Measurements from ENCODE around the gene ASB12.
"Not testable (repeated sequence)": the region's sequence is repeated elsewhere in the genome, so short reads cannot be mapped to it uniquely, and the experiment has no call there.

ASB12 gene

GRCh38 chrX:64230123-64230970, at the start of gene ASB12:
ASB12 (minus strand) TSS chrX:64230607; CDS start chrX:64225650, 4,957 bp downstream.
- DNase-seq: no peak

GRCh38 chrX:64265265-64265664, 34.9 kb upstream of the ASB12 start:
- DNase-seq: no peak

- DNase-seq: no peak
Observed at GRCh38 chrX:64229154-64229553, 1.3 kb downstream of the ASB12 start.

- no peak for DNase-seq
Observed at GRCh38 chrX:64218023-64218422, 12.4 kb downstream of the ASB12 start.

- not testable (repeated sequence) for DNase-seq
Observed at GRCh38 chrX:64213989-64214388, 16.4 kb downstream of the ASB12 start.

- DNase-seq: no peak
Observed at GRCh38 chrX:64206556-64207162, 23.7 kb downstream of the ASB12 start.

GRCh38 chrX:64205735-64206501, 24.5 kb downstream of the ASB12 start:
- DNase-seq: peak; percentile 20

- DNase-seq: no peak
Observed at GRCh38 chrX:64205441-64205734, 25.0 kb downstream of the ASB12 start, which contains the start of gene AMER1. AMER1 (minus strand) TSS chrX:64205708; CDS start chrX:64193286, 12,422 bp downstream.

- DNase-seq: no peak
Observed at GRCh38 chrX:64204701-64205440, 25.5 kb downstream of the ASB12 start.

- no peak for DNase-seq
Observed at GRCh38 chrX:64204252-64204651, 26.2 kb downstream of the ASB12 start.

GRCh38 chrX:64202808-64203325, 27.5 kb downstream of the ASB12 start:
- DNase-seq: no peak

- no peak for DNase-seq
Observed at GRCh38 chrX:64198036-64198435, 32.4 kb downstream of the ASB12 start.

- no peak for DNase-seq
Observed at GRCh38 chrX:64196606-64197005, 33.8 kb downstream of the ASB12 start.

- no peak for DNase-seq
Observed at GRCh38 chrX:64195862-64196261, 34.5 kb downstream of the ASB12 start.

GRCh38 chrX:64192673-64193072, 37.7 kb downstream of the ASB12 start:
- no peak for DNase-seq

- DNase-seq: no peak
Observed at GRCh38 chrX:64192040-64192439, 38.4 kb downstream of the ASB12 start.

GRCh38 chrX:64191281-64192010, 39.0 kb downstream of the ASB12 start:
- no peak for DNase-seq

- DNase-seq: no peak
Observed at GRCh38 chrX:64190136-64190740, 40.2 kb downstream of the ASB12 start.

GRCh38 chrX:64188901-64189300, 41.5 kb downstream of the ASB12 start:
- DNase-seq: no peak

- DNase-seq: no peak
Observed at GRCh38 chrX:64187762-64188150, 42.7 kb downstream of the ASB12 start.

- no peak for DNase-seq
Observed at GRCh38 chrX:64186974-64187761, 43.2 kb downstream of the ASB12 start.
